ENCODE data around the gene TMEM156. TPM values are rescaled to one million over a fixed set of nuclear protein-coding genes. Genes with fewer than 3 reads are reported as not detected.

The TMEM156 gene
- polyA plus RNA-seq, 1 of the 3 experiments (the other 2 are of a cell fraction) = 0.13 TPM

GRCh38 chr4:38946919-38947318, 85.3 kb downstream of the TMEM156 start:
- no peaks in the 10 kb centered on the region for H3K9me3 ChIP-seq
- no peak overlapping the region for H3K9ac ChIP-seq
- H3K4me1 ChIP-seq (ENCODE audit: control insufficient read depth in 1 of 2, insufficient read depth in 2 of 2, low read depth in 1 of 2, low read length in 1 of 2) = peaks cover 13 to 17% of the 10 kb centered on the region in 2 experiments
- no peaks in the 10 kb centered on the region for H3K27me3 ChIP-seq (ENCODE audit: insufficient read depth)
- H3F3A ChIP-seq (replicated peaks; ENCODE audit: insufficient read depth) = peaks cover 36% of the 10 kb centered on the region
- peaks cover 0 to 27% of the 10 kb centered on the region in 2 experiments for H3K36me3 ChIP-seq (replicated peaks in 1 of 2; ENCODE audit: control insufficient read depth in 1 of 2, insufficient read depth in 2 of 2, low read length in 1 of 2)
- 97% methylated on average over 3 of the region's 3 CpGs for WGBS (ENCODE audit: low lambda C conversion rate)
- ChIA-PET POLR2A (interaction anchor here (1.1 kb wide), 1 partner anchor 21 kb away, joined by 3 read pairs; no protein-coding TSS in a partner anchor), CTCF (no interaction called here)
- no peak for TF ChIP-seq USF2 (IDR thresholded peaks at IDR 0.05; ENCODE audit: borderline replicate concordance, low read depth, low read length)
- TF ChIP-seq SMC3 (IDR thresholded peaks at IDR 0.05; ENCODE audit: low read depth, low read length) = no peak
- TF ChIP-seq JUND (IDR thresholded peaks at IDR 0.05) = no peak
- no peak for DNase-seq
- H3K4me2 ChIP-seq = no peak overlapping the region
- no peak overlapping the region for H2AFZ ChIP-seq (ENCODE audit: low read depth)
- no peak overlapping the region for H3K4me3 ChIP-seq (ENCODE audit: low read depth in 2 of 2, low read length in 1 of 2)
- H4K20me1 ChIP-seq (ENCODE audit: insufficient read depth) = no peaks in the 10 kb centered on the region
- no peaks in the 10 kb centered on the region for H3K9me2 ChIP-seq
- peak overlapping the region in 1 of 2 experiments; percentile 16; a peak in 1 of 4 replicates for H3K27ac ChIP-seq (ENCODE audit: low read depth in 2 of 2, low read length in 1 of 2)
- H3K79me2 ChIP-seq (ENCODE audit: insufficient read depth) = no peaks in the 10 kb centered on the region

- ChIA-PET POLR2A (no interaction called here), CTCF (no interaction called here)
- Histone ChIP-seq H3K27ac (ENCODE audit: low read depth in 2 of 2, low read length in 1 of 2) (no peak overlapping the region), H4K20me1 (ENCODE audit: insufficient read depth) (no peaks in the 10 kb centered on the region), H3K9me3 (no peaks in the 10 kb centered on the region), H2AFZ (ENCODE audit: low read depth) (no peak overlapping the region), H3K9ac (no peak overlapping the region), H3K4me2 (no peak overlapping the region), H3K27me3 (ENCODE audit: insufficient read depth) (no peaks in the 10 kb centered on the region), H3K36me3 (replicated peaks in 1 of 2; ENCODE audit: control insufficient read depth in 1 of 2, insufficient read depth in 2 of 2, low read length in 1 of 2) (peaks cover 0 to 43% of the 10 kb centered on the region in 2 experiments), H3K4me1 (ENCODE audit: control insufficient read depth in 1 of 2, insufficient read depth in 2 of 2, low read depth in 1 of 2, low read length in 1 of 2) (peaks cover 9 to 15% of the 10 kb centered on the region in 2 experiments; a peak in 3 of 4 replicates), H3K4me3 (ENCODE audit: low read depth in 2 of 2, low read length in 1 of 2) (no peak overlapping the region), H3K9me2 (no peaks in the 10 kb centered on the region), H3K79me2 (ENCODE audit: insufficient read depth) (no peaks in the 10 kb centered on the region), H3F3A (replicated peaks; ENCODE audit: insufficient read depth) (peaks cover 32% of the 10 kb centered on the region)
- DNase-seq = no peak
- 98% methylated on average over 9 of the region's 9 CpGs for WGBS (ENCODE audit: low lambda C conversion rate)
- TF ChIP-seq SMC3 (IDR thresholded peaks at IDR 0.05; ENCODE audit: low read depth, low read length) = no peak
- TF ChIP-seq PBX3 (IDR thresholded peaks at IDR 0.05) = no peak
- no peak for TF ChIP-seq CHD2 (IDR thresholded peaks at IDR 0.05; ENCODE audit: low read length, partially characterized antibody)
- no peak for TF ChIP-seq ZBTB33 (IDR thresholded peaks at IDR 0.05; ENCODE audit: borderline replicate concordance, low read depth)
- TF ChIP-seq FOSL2 (IDR thresholded peaks at IDR 0.05; ENCODE audit: borderline replicate concordance, low read depth) = no peak
- no peak for TF ChIP-seq TCF12 (IDR thresholded peaks at IDR 0.05)
- TF ChIP-seq SIN3A (IDR thresholded peaks at IDR 0.05; ENCODE audit: borderline replicate concordance, low read depth, low read length) = no peak
- TF ChIP-seq TAF1 (IDR thresholded peaks at IDR 0.05; ENCODE audit: borderline replicate concordance, low read depth, low read length) = no peak
- no peak for TF ChIP-seq NFIC (IDR thresholded peaks at IDR 0.05; ENCODE audit: borderline replicate concordance)
- TF ChIP-seq MXI1 (IDR thresholded peaks at IDR 0.05; ENCODE audit: low read depth, low read length) = no peak
- TF ChIP-seq RAD21 (IDR thresholded peaks at IDR 0.05; ENCODE audit: low read length) = no peak
- no peak for TF ChIP-seq JUND (IDR thresholded peaks at IDR 0.05)
- no peak for TF ChIP-seq TEAD4 (IDR thresholded peaks at IDR 0.05; ENCODE audit: borderline replicate concordance, insufficient read depth)
- no peak for TF ChIP-seq NRF1 (IDR thresholded peaks at IDR 0.05; ENCODE audit: low read depth, low read length)
- no peak for TF ChIP-seq EP300 (IDR thresholded peaks at IDR 0.05; ENCODE audit: borderline replicate concordance in 1 of 2, low read depth in 1 of 2, low read length in 1 of 2)
- no peak for TF ChIP-seq POLR2AphosphoS5 (IDR thresholded peaks at IDR 0.05; ENCODE audit: low read depth, low read length)
These were observed 87.8 kb downstream of the TMEM156 start for GRCh38 chr4:38944440-38944839.
